Skin of body (tissue), 2 donors: ENCODE results near the gene CXCL12. TPM values are rescaled to one million over a fixed set of nuclear protein-coding genes. Genes with fewer than 3 reads are reported as not detected.

ENCODE experiments used
- DNase-seq: peaks from one replicate; lab custom pipeline; 2025; lab: John Stamatoyannopoulos, UW
- total RNA-seq: library from RNA; depleted of rRNA; stranded (reverse); fragments of >200 nt; gene quantifications from one replicate; pipeline ENCODE4 v1.2.3, GENCODE V29; 2014

Gene CXCL12
- total RNA-seq, 1 donor from 2014 or later = 107 TPM

- DNase-seq = no peak
Observed at GRCh38 chr10:44399659-44400451, 15.0 kb upstream of the CXCL12 start.

GRCh38 chr10:44398747-44399658 lies 14.1 kb upstream of the CXCL12 start:
- no peak for DNase-seq

GRCh38 chr10:44398271-44398670 lies 13.4 kb upstream of the CXCL12 start:
- DNase-seq = no peak

GRCh38 chr10:44397476-44398225 lies 12.8 kb upstream of the CXCL12 start:
- no peak for DNase-seq

- DNase-seq = no peak
Observed at GRCh38 chr10:44396671-44397191, 11.8 kb upstream of the CXCL12 start.

GRCh38 chr10:44395902-44396670 lies 11.2 kb upstream of the CXCL12 start:
- DNase-seq = no peak

GRCh38 chr10:44395396-44395795 lies 10.5 kb upstream of the CXCL12 start:
- DNase-seq = no peak

- DNase-seq = no peak
Observed at GRCh38 chr10:44394696-44395381, 9.9 kb upstream of the CXCL12 start.

GRCh38 chr10:44393834-44394547 lies 9.1 kb upstream of the CXCL12 start:
- no peak for DNase-seq

- no peak for DNase-seq
Observed at GRCh38 chr10:44393051-44393630, 8.2 kb upstream of the CXCL12 start.

GRCh38 chr10:44392420-44392819 lies 7.5 kb upstream of the CXCL12 start:
- no peak for DNase-seq

GRCh38 chr10:44391981-44392380 lies 7.1 kb upstream of the CXCL12 start:
- DNase-seq = no peak

- DNase-seq = no peak
Observed at GRCh38 chr10:44390585-44391072, 5.7 kb upstream of the CXCL12 start.

GRCh38 chr10:44389556-44389955 lies 4.7 kb upstream of the CXCL12 start:
- no peak for DNase-seq

- no peak for DNase-seq
Observed at GRCh38 chr10:44389150-44389549, 4.3 kb upstream of the CXCL12 start.

GRCh38 chr10:44388641-44389040 lies 3.7 kb upstream of the CXCL12 start:
- no peak for DNase-seq

- no peak for DNase-seq
Observed at GRCh38 chr10:44387853-44388251, 3.0 kb upstream of the CXCL12 start.

- peak; percentile 43 for DNase-seq
Observed at GRCh38 chr10:44386546-44387052, 1.7 kb upstream of the CXCL12 start.
